ENCODE results near the gene VPS26C.

VPS26C gene

DNA sequence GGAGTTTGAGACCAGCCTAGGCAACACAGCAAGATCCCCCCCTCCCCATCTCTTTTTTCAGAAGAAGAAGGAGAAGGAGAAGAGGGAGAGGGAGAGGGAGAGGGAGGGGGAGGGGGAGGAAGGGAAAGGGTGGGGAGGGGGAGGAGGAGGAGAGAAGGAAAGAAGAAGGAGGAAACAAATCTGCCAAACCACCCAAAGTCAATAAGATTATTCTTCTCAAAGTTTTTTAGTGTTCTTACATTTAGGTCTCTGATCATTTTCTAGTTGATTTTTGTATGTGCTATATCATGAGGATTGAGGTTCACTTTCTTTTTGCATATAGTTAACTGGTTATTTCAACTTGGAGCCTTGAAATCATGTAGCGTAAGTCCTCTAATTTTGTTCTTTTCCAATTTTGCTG is 56.3 kb downstream of the VPS26C start:
- no peak for DNase-seq (ENCODE audit: low spot score)
- TF ChIP-seq, protein P1, sequence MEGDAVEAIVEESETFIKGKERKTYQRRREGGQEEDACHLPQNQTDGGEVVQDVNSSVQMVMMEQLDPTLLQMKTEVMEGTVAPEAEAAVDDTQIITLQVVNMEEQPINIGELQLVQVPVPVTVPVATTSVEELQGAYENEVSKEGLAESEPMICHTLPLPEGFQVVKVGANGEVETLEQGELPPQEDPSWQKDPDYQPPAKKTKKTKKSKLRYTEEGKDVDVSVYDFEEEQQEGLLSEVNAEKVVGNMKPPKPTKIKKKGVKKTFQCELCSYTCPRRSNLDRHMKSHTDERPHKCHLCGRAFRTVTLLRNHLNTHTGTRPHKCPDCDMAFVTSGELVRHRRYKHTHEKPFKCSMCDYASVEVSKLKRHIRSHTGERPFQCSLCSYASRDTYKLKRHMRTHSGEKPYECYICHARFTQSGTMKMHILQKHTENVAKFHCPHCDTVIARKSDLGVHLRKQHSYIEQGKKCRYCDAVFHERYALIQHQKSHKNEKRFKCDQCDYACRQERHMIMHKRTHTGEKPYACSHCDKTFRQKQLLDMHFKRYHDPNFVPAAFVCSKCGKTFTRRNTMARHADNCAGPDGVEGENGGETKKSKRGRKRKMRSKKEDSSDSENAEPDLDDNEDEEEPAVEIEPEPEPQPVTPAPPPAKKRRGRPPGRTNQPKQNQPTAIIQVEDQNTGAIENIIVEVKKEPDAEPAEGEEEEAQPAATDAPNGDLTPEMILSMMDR (IDR thresholded peaks at IDR 0.05; ENCODE audit: poor library complexity, severe bottlenecking) = no peak
- Histone ChIP-seq H3K9me3 (ENCODE audit: severe bottlenecking) (no peaks in the 10 kb centered on the region), H3K27me3 (ENCODE audit: insufficient read depth, poor library complexity, severe bottlenecking) (no peaks in the 10 kb centered on the region), H3K36me3 (ENCODE audit: low read depth) (no peaks in the 10 kb centered on the region), H3K4me1 (ENCODE audit: insufficient read depth, poor library complexity, severe bottlenecking) (no peaks in the 10 kb centered on the region), H3K27ac (ENCODE audit: poor library complexity, severe bottlenecking) (no peak overlapping the region), H3K4me3 (ENCODE audit: severe bottlenecking) (no peak overlapping the region)
- ATAC-seq (ENCODE audit: low read depth) = no peak

DNA sequence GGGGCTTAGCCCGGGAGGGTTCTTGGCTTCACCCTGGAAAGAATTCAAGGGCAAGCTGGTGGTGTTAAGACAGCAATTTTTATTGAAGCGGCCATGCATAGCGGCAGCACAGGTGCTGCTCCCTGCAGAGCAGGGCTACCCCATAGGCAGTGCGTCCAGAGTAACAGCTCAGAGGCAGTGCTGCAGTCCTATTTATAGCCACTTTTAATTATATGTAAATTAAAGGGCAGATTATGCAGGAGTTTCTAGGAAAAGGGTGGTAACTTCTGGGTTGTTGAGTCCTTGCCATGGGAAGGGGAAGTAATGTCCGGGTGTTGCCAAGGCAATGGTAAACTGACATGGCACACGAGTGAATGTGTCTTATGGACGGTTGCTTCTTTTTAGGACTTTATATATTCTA is 57.0 kb downstream of the VPS26C start:
- TF ChIP-seq, protein P1 (IDR thresholded peaks at IDR 0.05; ENCODE audit: poor library complexity, severe bottlenecking) = no peak

DNA sequence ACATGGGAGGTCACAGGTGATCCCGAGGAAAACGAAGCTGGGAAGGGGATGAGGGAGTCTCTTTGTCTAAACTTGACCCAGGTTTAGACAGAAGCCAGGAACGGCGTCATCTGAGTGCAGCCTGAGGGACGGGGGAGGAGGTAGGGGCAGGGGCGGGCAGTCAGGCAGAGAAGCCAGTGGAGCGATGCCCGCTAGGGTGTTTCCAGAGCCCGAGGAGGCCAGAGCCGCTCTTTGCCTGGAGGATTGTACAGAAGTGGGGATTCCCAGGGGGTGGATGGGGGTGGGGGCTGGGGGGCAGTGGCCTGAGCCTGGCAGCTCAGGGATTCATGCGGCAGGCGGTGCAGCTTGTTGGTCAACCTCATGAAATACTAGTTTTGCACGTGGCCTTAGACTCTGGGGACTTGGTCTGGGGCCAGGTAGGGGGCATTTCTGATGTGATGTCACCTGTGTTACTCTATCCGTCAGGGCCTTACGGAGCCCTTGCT is 58.4 kb downstream of the VPS26C start:
- ATAC-seq (ENCODE audit: low read depth) (no peak), DNase-seq (ENCODE audit: low spot score) (no peak)
- Histone ChIP-seq H3K27ac (ENCODE audit: poor library complexity, severe bottlenecking) (no peak overlapping the region), H3K36me3 (ENCODE audit: low read depth) (no peaks in the 10 kb centered on the region), H3K4me1 (ENCODE audit: insufficient read depth, poor library complexity, severe bottlenecking) (no peaks in the 10 kb centered on the region), H3K27me3 (ENCODE audit: insufficient read depth, poor library complexity, severe bottlenecking) (no peaks in the 10 kb centered on the region), H3K9me3 (ENCODE audit: severe bottlenecking) (no peaks in the 10 kb centered on the region), H3K4me3 (ENCODE audit: severe bottlenecking) (no peak overlapping the region)
- TF ChIP-seq, protein P1 (IDR thresholded peaks at IDR 0.05; ENCODE audit: poor library complexity, severe bottlenecking) = no peak

More for the DNA sequence above, 57.0 kb downstream of the VPS26C start:
- Histone ChIP-seq H3K27ac (ENCODE audit: poor library complexity, severe bottlenecking) (no peak overlapping the region), H3K36me3 (ENCODE audit: low read depth) (no peaks in the 10 kb centered on the region), H3K4me1 (ENCODE audit: insufficient read depth, poor library complexity, severe bottlenecking) (no peaks in the 10 kb centered on the region), H3K27me3 (ENCODE audit: insufficient read depth, poor library complexity, severe bottlenecking) (no peaks in the 10 kb centered on the region), H3K9me3 (ENCODE audit: severe bottlenecking) (no peaks in the 10 kb centered on the region), H3K4me3 (ENCODE audit: severe bottlenecking) (no peak overlapping the region)
- DNase-seq (ENCODE audit: low spot score) = no peak
- ATAC-seq (ENCODE audit: low read depth) = no peak

DNA sequence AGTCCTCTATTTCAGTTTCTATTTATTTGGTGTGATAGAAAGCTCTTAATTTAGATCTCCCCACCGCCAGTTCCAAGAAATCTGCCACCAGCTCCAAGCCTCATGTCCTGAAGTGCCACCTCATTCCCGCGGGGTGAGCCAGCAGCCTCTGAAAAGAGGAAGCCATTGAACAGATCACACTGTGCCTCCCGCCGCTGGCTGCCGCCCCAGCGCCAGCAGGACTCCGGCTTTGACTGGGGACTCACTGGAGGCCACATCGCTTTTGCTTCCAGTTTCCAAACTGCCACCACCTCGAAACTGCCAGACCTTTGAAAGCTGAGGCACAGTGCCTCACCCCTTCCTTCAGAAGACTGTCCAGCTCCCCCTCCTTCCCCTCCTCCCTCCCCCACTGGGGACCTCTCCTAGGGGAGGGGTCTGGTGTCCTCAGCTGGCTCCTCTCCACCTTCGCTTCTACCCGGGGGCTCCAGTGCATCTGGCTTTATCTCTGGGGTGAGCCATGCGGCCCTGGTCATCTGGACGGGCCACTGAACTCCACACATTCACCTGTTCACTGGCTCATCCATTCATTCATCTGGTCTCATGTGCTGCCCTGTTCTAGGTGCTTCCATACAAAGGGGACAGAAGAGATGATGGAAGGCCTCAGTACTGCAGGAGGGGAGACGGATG is 58.9 kb downstream of the VPS26C start:
- no peaks in the 10 kb centered on the region; the same call in 1 of the 2 replicates for H3K36me3 ChIP-seq (ENCODE audit: low read depth)
- H3K4me1 ChIP-seq (ENCODE audit: insufficient read depth, poor library complexity, severe bottlenecking) = no peaks in the 10 kb centered on the region
- no peaks in the 10 kb centered on the region for H3K9me3 ChIP-seq (ENCODE audit: severe bottlenecking)
- DNase-seq (ENCODE audit: low spot score) (no peak), ATAC-seq (ENCODE audit: low read depth) (0 out of 3 replicates have a peak, but pooled peaks have one; percentile 7)
- H3K27me3 ChIP-seq (ENCODE audit: insufficient read depth, poor library complexity, severe bottlenecking) = no peaks in the 10 kb centered on the region
- no peak overlapping the region for H3K27ac ChIP-seq (ENCODE audit: poor library complexity, severe bottlenecking)
- H3K4me3 ChIP-seq (ENCODE audit: severe bottlenecking) = no peak overlapping the region
- TF ChIP-seq, protein P1 (IDR thresholded peaks at IDR 0.05; ENCODE audit: poor library complexity, severe bottlenecking) = no peak

DNA sequence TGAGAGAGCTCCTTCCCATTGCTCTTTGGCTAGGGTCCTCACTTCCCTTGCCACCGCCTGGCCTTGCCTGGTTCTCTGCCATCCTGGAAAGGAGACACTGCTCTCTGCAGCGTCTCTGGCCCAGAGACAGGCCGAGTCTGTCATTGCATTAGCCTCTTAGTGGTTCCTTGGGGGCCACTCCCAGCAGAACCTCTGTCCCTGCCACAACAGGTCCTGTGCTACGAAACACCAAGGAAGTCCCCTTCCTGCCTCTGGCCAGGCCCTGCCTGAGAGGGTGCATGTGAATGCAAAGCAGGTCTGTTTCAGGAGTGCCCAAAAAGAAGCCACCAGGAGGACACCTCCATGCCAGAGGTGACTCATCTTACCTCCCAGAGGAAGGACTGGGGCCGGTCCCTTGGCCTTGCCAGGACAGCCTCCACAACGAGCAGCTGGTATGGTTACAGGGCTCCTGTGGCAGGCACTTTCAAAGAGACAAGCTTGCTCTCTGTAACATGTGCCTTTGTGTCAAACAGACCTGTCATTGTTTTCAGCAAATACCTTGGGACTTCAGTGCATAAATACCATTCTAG is 59.6 kb downstream of the VPS26C start:
- H3K4me1 ChIP-seq (ENCODE audit: insufficient read depth, poor library complexity, severe bottlenecking) = no peaks in the 10 kb centered on the region
- no peaks in the 10 kb centered on the region for H3K27me3 ChIP-seq (ENCODE audit: insufficient read depth, poor library complexity, severe bottlenecking)
- no peak overlapping the region for H3K4me3 ChIP-seq (ENCODE audit: severe bottlenecking)
- TF ChIP-seq, protein P1 (IDR thresholded peaks at IDR 0.05; ENCODE audit: poor library complexity, severe bottlenecking) = no peak
- no peak overlapping the region for H3K27ac ChIP-seq (ENCODE audit: poor library complexity, severe bottlenecking)
- peaks cover 4% of the 10 kb centered on the region; the same call in 1 of the 2 replicates for H3K36me3 ChIP-seq (ENCODE audit: low read depth)
- no peaks in the 10 kb centered on the region for H3K9me3 ChIP-seq (ENCODE audit: severe bottlenecking)
- DNase-seq (ENCODE audit: low spot score) = no peak
- peak; percentile 47 for ATAC-seq (ENCODE audit: low read depth)

Data from RWPE2 (cell line).